GM19193 (cell line): ENCODE data around the gene KREMEN1.

Source experiments
- POLR2A ChIP-seq: IDR thresholded peaks from 4 replicates; pipeline ENCODE4 v1.6.1; 2011; ENCODE audit not compliant: insufficient read depth, insufficient read length; ENCODE audit errors: extremely low read depth

KREMEN1 gene

DNA sequence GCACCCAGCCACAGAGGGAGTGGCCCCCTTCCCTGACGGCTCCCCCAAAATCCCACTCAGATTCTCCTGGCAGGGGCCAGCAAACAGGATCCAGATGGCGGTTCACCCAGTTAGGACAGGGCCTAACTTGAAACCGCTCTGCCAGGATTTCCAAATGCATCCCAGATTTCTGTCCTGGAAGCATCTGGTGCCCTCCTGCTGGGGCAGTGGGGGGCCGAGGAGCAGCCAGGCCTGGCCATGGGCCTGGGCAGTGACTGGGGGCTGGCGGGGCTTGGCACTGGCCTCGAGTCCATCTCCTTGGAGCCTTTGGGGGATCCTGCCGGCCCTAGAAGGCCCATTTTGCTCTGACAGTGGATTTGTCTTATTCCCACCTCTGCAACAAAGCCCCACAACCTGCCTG lies 115.0 kb downstream of the KREMEN1 start:
- TF ChIP-seq POLR2A: no peak

- no peak for TF ChIP-seq POLR2A
Measured at GRCh38 chr22:29190051-29190450, 117.2 kb downstream of the KREMEN1 start.

- no peak for TF ChIP-seq POLR2A
Measured at GRCh38 chr22:29190918-29191317, 118.1 kb downstream of the KREMEN1 start.

- TF ChIP-seq POLR2A: no peak
Measured at GRCh38 chr22:29193021-29193420, 120.2 kb downstream of the KREMEN1 start.

DNA sequence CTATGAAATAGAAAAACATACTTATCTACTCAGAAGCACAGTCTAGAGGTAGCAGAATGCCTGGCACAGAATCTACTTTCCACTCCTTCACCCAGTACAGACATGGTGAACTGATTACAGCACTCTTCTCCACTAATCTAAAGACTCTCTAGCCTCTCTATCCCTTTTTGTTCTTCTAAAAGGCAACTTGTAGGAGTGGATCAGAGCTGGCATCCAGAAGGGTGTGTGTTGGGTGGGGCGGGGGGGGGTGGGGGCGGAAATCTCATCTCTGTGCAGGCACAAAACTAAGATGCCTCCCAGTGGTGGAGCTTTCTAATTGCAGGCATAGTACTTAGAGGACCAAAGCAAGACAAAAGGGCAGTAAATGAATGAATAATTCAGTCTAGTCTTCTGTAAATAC lies 121.3 kb downstream of the KREMEN1 start:
- no peak for TF ChIP-seq POLR2A

DNA sequence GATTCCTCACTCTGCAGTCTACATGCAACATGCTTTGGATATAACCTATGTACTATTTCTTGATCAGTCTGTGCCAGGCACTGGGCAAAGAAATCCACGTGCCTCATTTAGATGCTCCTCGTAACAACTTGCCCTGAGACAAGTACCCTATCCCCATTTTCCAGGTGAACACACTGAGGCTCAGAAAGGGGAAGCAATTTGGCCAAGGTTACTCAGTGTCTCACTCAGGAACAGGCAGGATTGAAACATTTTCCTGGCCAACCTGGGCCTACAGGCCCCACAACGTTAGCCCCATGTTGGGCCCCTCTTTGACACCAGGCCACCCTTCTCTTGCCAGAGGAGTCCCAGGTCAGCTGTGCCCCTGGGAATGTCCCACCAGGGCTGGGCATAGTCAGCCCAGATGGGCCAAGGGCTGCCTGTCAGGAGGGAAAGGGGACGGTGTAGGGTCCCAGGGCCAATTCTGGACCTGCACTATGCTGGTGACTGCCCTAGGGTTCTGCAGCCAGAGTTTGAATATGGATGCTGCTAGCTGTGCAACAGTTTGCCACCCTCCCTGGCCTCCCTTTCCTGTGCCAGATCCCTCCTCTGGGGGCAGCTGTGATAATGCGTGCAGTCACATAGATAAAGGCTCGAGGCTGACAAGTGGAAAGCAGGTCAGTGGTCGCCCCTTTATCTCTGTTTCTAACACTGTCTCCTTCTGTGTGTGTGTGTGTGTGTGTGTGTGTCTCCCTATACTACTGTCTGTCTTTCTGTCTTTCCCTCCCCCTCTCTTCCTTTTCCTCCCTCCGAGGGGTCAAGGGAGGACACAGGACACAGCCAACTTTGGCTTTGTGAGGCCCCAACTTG lies 122.5 kb downstream of the KREMEN1 start:
- no peak for TF ChIP-seq POLR2A

- no peak for TF ChIP-seq POLR2A
Measured at GRCh38 chr22:29195964-29196666, 123.3 kb downstream of the KREMEN1 start.

DNA sequence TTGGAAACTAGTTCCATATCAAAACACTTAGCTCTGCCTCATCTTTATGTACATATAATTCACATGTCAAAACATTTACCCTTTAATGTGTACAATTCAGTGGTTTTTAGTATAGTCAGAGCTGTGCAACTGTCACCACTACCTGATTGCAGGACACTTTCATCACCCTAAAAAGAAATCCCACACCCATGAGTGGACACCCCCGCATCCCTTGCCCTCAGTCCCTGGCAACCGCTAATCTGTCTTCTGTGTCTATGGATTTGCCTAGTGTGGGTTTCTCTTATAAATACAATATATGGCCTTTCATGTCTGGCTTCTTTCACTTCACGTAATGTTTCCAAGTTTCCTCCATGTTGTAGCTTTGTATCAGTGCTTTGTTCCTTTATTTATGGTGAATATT lies 124.3 kb downstream of the KREMEN1 start:
- no peak for TF ChIP-seq POLR2A

DNA sequence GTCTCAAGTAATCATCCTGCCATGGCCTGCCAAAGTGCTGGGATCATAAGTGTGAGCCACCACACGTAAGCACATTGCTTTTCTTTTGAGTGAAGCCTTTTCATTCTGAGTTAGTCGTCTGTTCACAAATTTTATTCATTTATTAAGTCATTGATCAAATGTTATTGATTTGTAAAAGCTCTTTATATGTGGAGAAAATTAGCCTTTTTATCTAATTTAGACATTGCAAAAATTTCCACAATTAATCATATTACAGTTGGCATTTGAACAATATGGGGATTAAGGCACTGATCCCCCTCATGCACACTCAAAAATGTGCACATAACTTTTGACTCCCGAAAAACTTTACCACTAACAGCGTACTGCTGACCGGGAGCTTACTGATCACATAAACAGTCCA lies 125.4 kb downstream of the KREMEN1 start:
- TF ChIP-seq POLR2A: no peak

GRCh38 chr22:29199702-29200400 lies 127.0 kb downstream of the KREMEN1 start:
- no peak for TF ChIP-seq POLR2A

DNA sequence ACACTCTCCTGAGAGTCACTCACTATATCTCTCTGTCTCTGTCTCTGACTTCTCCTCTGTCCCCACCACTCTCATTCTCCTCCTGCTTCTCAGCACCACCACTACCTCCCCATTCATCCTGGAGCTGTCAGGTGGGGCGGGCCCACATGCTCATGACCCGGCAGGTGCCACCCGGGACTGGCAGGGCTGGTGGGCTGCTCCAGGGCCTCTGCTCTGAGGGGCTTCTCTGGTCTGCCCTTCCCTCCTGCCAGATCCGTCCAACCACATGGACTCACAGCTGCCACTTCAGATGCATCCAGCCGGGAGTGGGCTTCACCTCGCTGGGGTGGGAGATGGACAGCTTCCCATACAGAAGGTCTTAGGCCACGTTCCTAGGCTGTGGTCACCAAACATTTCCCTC lies 128.1 kb downstream of the KREMEN1 start:
- TF ChIP-seq POLR2A: no peak

- no peak for TF ChIP-seq POLR2A
Measured at GRCh38 chr22:29201782-29202181, 128.9 kb downstream of the KREMEN1 start.

- TF ChIP-seq POLR2A: peak; percentile 66
Measured at GRCh38 chr22:29202212-29203192, 129.7 kb downstream of the KREMEN1 start.
